ENCODE results near the gene MGLL. TPM values are rescaled to one million over a fixed set of nuclear protein-coding genes. Genes with fewer than 3 reads are reported as not detected.
A peak's percentile ranks its signal among the peaks of the same experiment; 100 is the strongest.

Gene MGLL
- total RNA-seq, 2 experiments from 2014 or later: 0.28 to 0.38 TPM

GRCh38 chr3:127736801-127737539 lies 85.3 kb downstream of the MGLL start:
- H3K9me3 ChIP-seq (ENCODE audit: control insufficient read depth in 1 of 2, insufficient read depth in 1 of 2, low read length in 2 of 2): no peaks in the 10 kb centered on the region
- ATAC-seq (ENCODE audit: poor library complexity) (no peak), DNase-seq (no peak)
- peaks cover 8% of the 10 kb centered on the region for H3K27me3 Mint-ChIP-seq
- no peak overlapping the region for H3K4me3 ChIP-seq (ENCODE audit: low read length)
- no peak overlapping the region for H3K27ac ChIP-seq (ENCODE audit: low read depth in 1 of 2, low read length in 2 of 2)
- TF ChIP-seq, protein P1, sequence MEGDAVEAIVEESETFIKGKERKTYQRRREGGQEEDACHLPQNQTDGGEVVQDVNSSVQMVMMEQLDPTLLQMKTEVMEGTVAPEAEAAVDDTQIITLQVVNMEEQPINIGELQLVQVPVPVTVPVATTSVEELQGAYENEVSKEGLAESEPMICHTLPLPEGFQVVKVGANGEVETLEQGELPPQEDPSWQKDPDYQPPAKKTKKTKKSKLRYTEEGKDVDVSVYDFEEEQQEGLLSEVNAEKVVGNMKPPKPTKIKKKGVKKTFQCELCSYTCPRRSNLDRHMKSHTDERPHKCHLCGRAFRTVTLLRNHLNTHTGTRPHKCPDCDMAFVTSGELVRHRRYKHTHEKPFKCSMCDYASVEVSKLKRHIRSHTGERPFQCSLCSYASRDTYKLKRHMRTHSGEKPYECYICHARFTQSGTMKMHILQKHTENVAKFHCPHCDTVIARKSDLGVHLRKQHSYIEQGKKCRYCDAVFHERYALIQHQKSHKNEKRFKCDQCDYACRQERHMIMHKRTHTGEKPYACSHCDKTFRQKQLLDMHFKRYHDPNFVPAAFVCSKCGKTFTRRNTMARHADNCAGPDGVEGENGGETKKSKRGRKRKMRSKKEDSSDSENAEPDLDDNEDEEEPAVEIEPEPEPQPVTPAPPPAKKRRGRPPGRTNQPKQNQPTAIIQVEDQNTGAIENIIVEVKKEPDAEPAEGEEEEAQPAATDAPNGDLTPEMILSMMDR (IDR thresholded peaks at IDR 0.05): no peak
- H3K36me3 ChIP-seq (ENCODE audit: insufficient read depth, low read length): no peaks in the 10 kb centered on the region
- no peaks in the 10 kb centered on the region for H3K4me1 Mint-ChIP-seq (ENCODE audit: low read depth)
- peaks cover 0 to 3% of the 10 kb centered on the region in 2 experiments for H3K27me3 ChIP-seq (ENCODE audit: control insufficient read depth in 1 of 2, insufficient read depth in 2 of 2, low read length in 2 of 2)
- peaks cover 10% of the 10 kb centered on the region for H3K4me1 ChIP-seq (ENCODE audit: insufficient read depth, low read length)
- CTCF ChIA-PET: no interaction called here
- POLR2A ChIA-PET: no interaction called here
- intact Hi-C loops (cut with DNase I, micrococcal nuclease): no loop called here
- H3K9me3 Mint-ChIP-seq: no peaks in the 10 kb centered on the region
- H3K4me3 Mint-ChIP-seq: no peak overlapping the region
- H3K36me3 Mint-ChIP-seq (ENCODE audit: low read depth): no peaks in the 10 kb centered on the region
- H3K27ac Mint-ChIP-seq: no peak overlapping the region

- Histone ChIP-seq H3K9me3 (ENCODE audit: control insufficient read depth in 1 of 2, insufficient read depth in 1 of 2, low read length in 2 of 2) (no peaks in the 10 kb centered on the region), H3K27me3 (ENCODE audit: control insufficient read depth in 1 of 2, insufficient read depth in 2 of 2, low read length in 2 of 2) (peaks cover 0 to 3% of the 10 kb centered on the region in 2 experiments), H3K4me1 (ENCODE audit: insufficient read depth, low read length) (peaks cover 10% of the 10 kb centered on the region), H3K36me3 (ENCODE audit: insufficient read depth, low read length) (no peaks in the 10 kb centered on the region), H3K27ac (ENCODE audit: low read depth in 1 of 2, low read length in 2 of 2) (no peak overlapping the region), H3K4me3 (ENCODE audit: low read length) (no peak overlapping the region)
- Mint-ChIP-seq H3K36me3 (ENCODE audit: low read depth) (no peaks in the 10 kb centered on the region), H3K4me1 (ENCODE audit: low read depth) (no peaks in the 10 kb centered on the region), H3K27ac (no peak overlapping the region), H3K27me3 (peaks cover 14% of the 10 kb centered on the region), H3K4me3 (no peak overlapping the region), H3K9me3 (no peaks in the 10 kb centered on the region)
- peak in 2 of 14 experiments; percentile 49 to 51 for DNase-seq
- intact Hi-C loops (cut with DNase I, micrococcal nuclease): no loop called here
- no peak for ATAC-seq (ENCODE audit: poor library complexity)
- POLR2A ChIA-PET: no interaction called here
- CTCF ChIA-PET: no interaction called here
- TF ChIP-seq, protein P1 (IDR thresholded peaks at IDR 0.05): no peak
Measured at GRCh38 chr3:127735767-127736693, 86.3 kb downstream of the MGLL start.

DNA sequence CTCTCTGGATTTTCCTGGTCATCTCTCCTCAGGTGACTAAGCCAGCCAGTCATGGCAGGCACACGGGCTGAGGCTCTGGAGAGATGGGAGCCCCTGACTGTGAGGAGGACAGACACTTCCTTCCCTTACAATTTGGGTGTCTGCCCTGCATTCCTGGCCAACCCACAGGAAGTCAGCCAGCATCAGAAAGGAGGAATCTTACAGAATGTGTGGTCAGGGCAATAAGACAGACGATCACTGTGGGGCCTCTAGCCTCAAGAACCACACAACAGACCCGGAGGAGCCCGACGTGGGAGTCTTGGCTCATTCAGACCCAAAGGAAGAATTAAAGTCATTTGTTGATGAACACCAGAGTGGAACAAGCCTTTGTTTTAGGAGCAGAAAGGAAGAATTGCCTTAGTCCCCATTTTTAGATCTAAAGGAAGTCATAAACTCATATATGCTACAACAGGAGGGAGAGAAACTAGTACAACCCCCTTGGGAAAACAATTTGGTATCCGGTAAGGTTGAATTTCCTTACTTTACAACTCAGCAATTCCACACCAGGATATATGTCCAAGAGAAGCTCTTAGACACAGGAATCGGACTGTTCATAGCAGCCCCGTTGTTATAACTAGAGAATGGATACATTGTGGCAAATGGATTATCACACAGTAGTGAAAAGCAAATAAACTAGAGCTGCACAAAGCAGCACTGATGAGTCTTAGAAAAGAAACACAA lies 87.4 kb downstream of the MGLL start:
- Histone ChIP-seq H3K9me3 (ENCODE audit: control insufficient read depth in 1 of 2, insufficient read depth in 1 of 2, low read length in 2 of 2) (no peaks in the 10 kb centered on the region), H3K27me3 (ENCODE audit: control insufficient read depth in 1 of 2, insufficient read depth in 2 of 2, low read length in 2 of 2) (peaks cover 0 to 3% of the 10 kb centered on the region in 2 experiments), H3K4me1 (ENCODE audit: insufficient read depth, low read length) (peaks cover 10% of the 10 kb centered on the region), H3K4me3 (ENCODE audit: low read length) (no peak overlapping the region), H3K27ac (ENCODE audit: low read depth in 1 of 2, low read length in 2 of 2) (no peak overlapping the region), H3K36me3 (ENCODE audit: insufficient read depth, low read length) (no peaks in the 10 kb centered on the region)
- POLR2A ChIA-PET: no interaction called here
- peaks cover 14% of the 10 kb centered on the region for H3K27me3 Mint-ChIP-seq
- no peaks in the 10 kb centered on the region for H3K4me1 Mint-ChIP-seq (ENCODE audit: low read depth)
- intact Hi-C loops (cut with DNase I, micrococcal nuclease): no loop called here
- TF ChIP-seq, protein P1 (IDR thresholded peaks at IDR 0.05): no peak
- ATAC-seq (ENCODE audit: poor library complexity) (no peak), DNase-seq (peak in 1 of 14 experiments; percentile 16)
- H3K36me3 Mint-ChIP-seq (ENCODE audit: low read depth): no peaks in the 10 kb centered on the region
- no peak overlapping the region for H3K4me3 Mint-ChIP-seq
- no peak overlapping the region for H3K27ac Mint-ChIP-seq
- no peaks in the 10 kb centered on the region for H3K9me3 Mint-ChIP-seq
- CTCF ChIA-PET: no interaction called here

All from CD4-positive, alpha-beta T cell (primary cell).